Upper lobe of left lung (tissue), 4 donors: ENCODE measurements around the gene GORASP2.

Experiments
- POLR2A ChIP-seq, 4 donors: fragments of 450-650 bp; IDR thresholded peaks; one replicate each; pipeline ENCODE4 v1.5.1; 2016 to 2017; ENCODE audit warnings: antibody characterized with exemption in 4 of 4, mild to moderate bottlenecking in 2 of 4
- POLR2AphosphoS5 ChIP-seq, 2 donors: sonication (generic); formaldehyde crosslinking; IDR thresholded peaks; one replicate each; pipeline ENCODE4 v1.5.1; 2017; ENCODE audit warnings: antibody characterized with exemption in 2 of 2
- TF ChIP-seq, protein P1 (sequence below), 6 experiments: fragments of 450-650 bp in 4 of 6; fragments of 200-600 bp in 2 of 6; sonication (generic) in 2 of 6; IDR thresholded peaks; one replicate each; pipeline ENCODE4 v1.5.1; 2016 to 2019; ENCODE audit warnings: antibody characterized with exemption in 6 of 6

DNA sequence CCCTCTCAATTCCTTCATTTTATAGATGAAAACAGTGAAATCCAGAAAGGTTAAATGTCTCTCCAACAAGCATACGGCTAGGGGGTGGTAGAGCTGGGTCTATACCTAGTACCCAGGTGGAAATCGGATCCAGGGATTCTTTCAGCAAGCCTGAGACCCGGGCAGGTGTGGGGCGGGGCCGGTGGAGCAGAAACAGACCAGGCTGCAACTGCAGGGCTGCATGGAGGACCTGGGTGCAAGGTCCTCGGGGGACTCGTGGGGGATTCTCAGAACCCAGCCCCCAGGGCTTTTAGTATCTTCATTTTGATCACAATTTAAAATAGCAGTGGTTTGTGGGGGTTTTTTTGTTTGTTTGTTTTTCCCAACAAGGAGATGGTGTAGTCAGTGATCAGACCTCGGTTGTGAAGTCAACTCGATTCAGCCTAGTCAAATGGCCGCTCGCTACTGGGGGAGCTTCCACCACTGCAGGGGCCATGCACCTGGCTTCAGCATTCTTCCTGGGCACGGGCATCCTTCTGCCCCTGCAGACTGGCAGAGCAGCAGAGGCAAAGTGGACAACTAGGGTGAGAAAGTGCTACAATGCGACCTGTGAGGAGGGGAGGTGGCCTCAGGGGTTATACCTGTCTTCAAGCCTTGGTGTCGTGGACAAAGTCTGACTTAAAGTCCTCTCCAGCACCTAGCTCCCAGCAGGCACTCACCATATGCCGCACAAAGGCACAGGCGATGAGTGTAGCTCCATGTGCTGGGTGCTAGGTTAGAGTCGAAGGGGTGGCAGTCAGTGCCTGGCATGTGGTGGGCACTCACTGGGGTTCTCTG, 46.3 kb downstream of the GORASP2 start:
- TF ChIP-seq, protein P1, sequence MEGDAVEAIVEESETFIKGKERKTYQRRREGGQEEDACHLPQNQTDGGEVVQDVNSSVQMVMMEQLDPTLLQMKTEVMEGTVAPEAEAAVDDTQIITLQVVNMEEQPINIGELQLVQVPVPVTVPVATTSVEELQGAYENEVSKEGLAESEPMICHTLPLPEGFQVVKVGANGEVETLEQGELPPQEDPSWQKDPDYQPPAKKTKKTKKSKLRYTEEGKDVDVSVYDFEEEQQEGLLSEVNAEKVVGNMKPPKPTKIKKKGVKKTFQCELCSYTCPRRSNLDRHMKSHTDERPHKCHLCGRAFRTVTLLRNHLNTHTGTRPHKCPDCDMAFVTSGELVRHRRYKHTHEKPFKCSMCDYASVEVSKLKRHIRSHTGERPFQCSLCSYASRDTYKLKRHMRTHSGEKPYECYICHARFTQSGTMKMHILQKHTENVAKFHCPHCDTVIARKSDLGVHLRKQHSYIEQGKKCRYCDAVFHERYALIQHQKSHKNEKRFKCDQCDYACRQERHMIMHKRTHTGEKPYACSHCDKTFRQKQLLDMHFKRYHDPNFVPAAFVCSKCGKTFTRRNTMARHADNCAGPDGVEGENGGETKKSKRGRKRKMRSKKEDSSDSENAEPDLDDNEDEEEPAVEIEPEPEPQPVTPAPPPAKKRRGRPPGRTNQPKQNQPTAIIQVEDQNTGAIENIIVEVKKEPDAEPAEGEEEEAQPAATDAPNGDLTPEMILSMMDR (IDR thresholded peaks at IDR 0.05): no peak
- TF ChIP-seq POLR2A (IDR thresholded peaks at IDR 0.05): no peak
- TF ChIP-seq POLR2AphosphoS5 (IDR thresholded peaks at IDR 0.05): no peak
